AG04449 (cell line): ENCODE results near the gene MEG3.
A peak's percentile ranks its signal among the peaks of the same experiment; 100 is the strongest.

Experiments
- CTCF ChIA-PET: fragments of 350-600 bp; formaldehyde crosslinking; extraction: SDS; loops from one replicate; lab custom pipeline; 2021; ENCODE audit warnings: antibody characterized with exemption; lab: Yijun Ruan, JAX
- POLR2A ChIA-PET: fragments of 400-600, 350-600 bp; formaldehyde crosslinking; extraction: SDS; loops from one replicate; lab custom pipeline; 2020; ENCODE audit warnings: antibody characterized with exemption, inconsistent platforms; lab: Yijun Ruan, JAX
- DNase-seq: peaks from one replicate; pipeline ENCODE4 v3.0.0-alpha.2; 2010; ENCODE audit warnings: low read depth, low spot score
- H3K4me3 ChIP-seq: 2 replicates; pipeline ENCODE4 v1.5.1; 2011; ENCODE audit warnings: low read depth, mild to moderate bottlenecking, control low read depth, low read length
- CTCF ChIP-seq: IDR thresholded peaks from one replicate; pipeline ENCODE4 v1.5.1; 2011; ENCODE audit warnings: mild to moderate bottlenecking, moderate library complexity, low read length, control low read depth, inconsistent platforms; ENCODE audit not compliant: insufficient read depth; ENCODE audit errors: missing control alignments

Gene MEG3

DNA sequence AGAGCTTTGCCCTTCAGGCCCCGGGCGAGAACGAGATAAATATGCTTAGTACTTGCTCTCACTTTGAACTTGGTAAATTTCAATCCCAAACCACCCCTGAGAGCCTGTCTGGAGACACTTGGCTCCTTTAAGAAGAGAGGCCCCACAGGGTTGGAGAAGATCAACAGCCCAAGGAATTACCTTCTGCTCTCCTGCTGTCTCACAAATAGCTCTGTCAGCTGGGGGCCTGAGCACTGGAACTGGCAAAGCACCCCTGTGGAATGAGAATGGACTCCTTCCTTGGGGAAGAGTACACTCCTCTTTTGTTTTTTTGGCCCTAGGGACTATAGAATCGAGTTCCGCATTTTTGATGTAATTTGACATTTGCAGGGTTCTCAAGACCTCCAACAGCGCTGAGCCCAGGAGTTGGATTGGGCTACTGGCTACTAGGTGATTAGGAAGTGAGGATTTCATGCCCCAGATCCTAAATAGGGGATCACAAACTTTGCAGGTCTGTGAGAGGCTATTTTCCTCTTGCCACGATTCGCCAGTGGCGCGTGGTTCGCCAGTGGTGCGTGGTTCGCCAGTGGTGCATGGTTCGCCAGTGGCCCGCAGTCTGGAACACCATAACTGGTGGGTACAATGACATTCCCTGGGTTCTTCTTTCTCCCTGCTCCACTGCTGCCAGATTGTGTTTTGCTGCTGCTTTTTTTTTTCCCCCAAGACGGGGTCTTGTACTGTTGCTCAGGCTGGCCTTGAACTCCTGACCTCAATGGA lies 17.8 kb upstream of the MEG3 start:
- H3K4me3 ChIP-seq: no peak overlapping the region
- no peak for TF ChIP-seq CTCF
- DNase-seq: no peak
- ChIA-PET CTCF (no interaction called here), POLR2A (no interaction called here)

- ChIA-PET POLR2A (no interaction called here), CTCF (no interaction called here)
- H3K4me3 ChIP-seq: no peak overlapping the region
- TF ChIP-seq CTCF: no peak
- no peak for DNase-seq
Observed at GRCh38 chr14:100810435-100810834, 15.5 kb upstream of the MEG3 start.

- no peak for DNase-seq
- ChIA-PET CTCF (interaction anchor here (1.3 kb wide), 1 partner anchor 148 kb away, joined by 3 read pairs; no protein-coding TSS in a partner anchor), POLR2A (interaction anchor here (0.8 kb wide), 1 partner anchor 15 kb away, joined by 3 read pairs; the partner anchor contains the start of gene MEG3)
- no peak overlapping the region for H3K4me3 ChIP-seq
- TF ChIP-seq CTCF: no peak
Observed at GRCh38 chr14:100810861-100811461, 15.0 kb upstream of the MEG3 start.

- POLR2A ChIA-PET: no interaction called here
Observed at GRCh38 chr14:100813291-100813690, 12.6 kb upstream of the MEG3 start.

DNA sequence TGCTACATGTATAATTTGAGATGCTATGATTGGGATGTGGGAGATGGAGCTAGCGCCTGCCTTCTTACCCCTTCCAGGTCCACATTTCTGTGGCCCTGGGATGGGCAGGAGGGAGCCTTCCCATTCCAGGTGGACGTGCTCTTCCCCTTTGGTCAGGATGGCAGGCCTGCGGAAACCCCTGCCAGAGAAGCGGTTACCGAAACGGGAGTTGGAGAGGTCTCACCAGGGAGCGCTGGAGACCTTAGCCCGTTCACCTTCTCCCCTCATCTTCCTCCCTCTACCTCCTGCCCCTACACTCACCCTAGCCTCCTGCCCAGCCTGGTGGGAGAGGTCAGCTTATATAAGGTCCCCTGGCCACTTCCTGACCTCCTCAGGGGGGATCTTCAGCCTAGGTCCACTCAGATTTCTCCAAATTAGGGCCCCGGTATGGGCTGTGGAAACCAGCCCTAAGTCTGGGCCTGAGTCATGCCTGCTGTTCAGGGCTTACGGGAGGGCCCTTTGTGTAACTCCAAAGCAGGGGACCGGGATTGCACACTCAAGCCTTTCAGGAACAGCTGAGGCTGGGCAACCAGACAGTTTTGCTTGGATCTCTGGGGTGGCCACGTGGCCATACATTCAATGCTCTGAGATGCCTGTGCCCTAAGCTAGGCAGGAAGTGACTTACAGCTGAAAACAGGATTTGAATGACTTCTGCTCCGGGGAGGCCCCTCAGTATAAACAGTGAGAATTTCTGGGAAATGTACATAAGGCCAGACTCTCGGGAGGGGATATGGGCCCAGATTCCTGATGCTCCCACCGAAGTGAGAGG lies 10.2 kb upstream of the MEG3 start:
- no peak for TF ChIP-seq CTCF
- no peak overlapping the region for H3K4me3 ChIP-seq
- CTCF ChIA-PET: interaction anchor here (0.6 to 2.5 kb wide), 3 partner anchors 13 to 732 kb away, joined by 3 to 12 read pairs (median 4); no protein-coding TSS in a partner anchor
- POLR2A ChIA-PET: interaction anchor here (0.7 to 1.6 kb wide), 3 partner anchors 10 to 398 kb away, joined by 3 to 13 read pairs (median 5); partner anchors contain the start of gene MEG3
- peak; percentile 58 for DNase-seq

More at GRCh38 chr14:100813291-100813690, 12.6 kb upstream of the MEG3 start:
- no peak for TF ChIP-seq CTCF
- no peak overlapping the region for H3K4me3 ChIP-seq
- DNase-seq: no peak
- CTCF ChIA-PET: interaction anchor here (1.1 kb wide), 1 partner anchor 10 kb away, joined by 3 read pairs; no protein-coding TSS in a partner anchor
